Effector memory CD8-positive, alpha-beta T cell (primary cell): ENCODE data around the gene NGEF.
A peak's percentile ranks its signal among the peaks of the same experiment; 100 is the strongest.
"Not testable (repeated sequence)": the region's sequence is repeated elsewhere in the genome, so short reads cannot be mapped to it uniquely, and the experiment has no call there.

Source experiments
- ATAC-seq: fragments of 150-1000 bp; cut with Tn5 transposase; replicated peaks from 2 replicates; pipeline ENCODE4 v1.10.0; 2021; ENCODE audit warnings: mild to moderate bottlenecking, moderate library complexity
- DNase-seq, 3 experiments: peaks; one replicate each; pipeline ENCODE4 v3.0.0; 2021
- H3K27ac Mint-ChIP-seq, 2 donors: one replicate each; pipeline ENCODE4 v1.8.0; 2022; ENCODE audit warnings: mild to moderate bottlenecking in 2 of 2, mixed read lengths in 2 of 2, moderate library complexity in 2 of 2
- H3K27me3 Mint-ChIP-seq, 2 donors: one replicate each; pipeline ENCODE4 v1.8.0; 2022; ENCODE audit warnings: mixed read lengths in 2 of 2
- H3K36me3 Mint-ChIP-seq: one replicate; pipeline ENCODE4 v1.8.0; 2022; ENCODE audit warnings: mild to moderate bottlenecking, moderate library complexity, mixed read lengths; ENCODE audit not compliant: insufficient read depth
- H3K4me1 Mint-ChIP-seq, 2 donors: one replicate each; pipeline ENCODE4 v1.8.0; 2022; ENCODE audit warnings: low read depth in 2 of 2, mixed read lengths in 2 of 2
- H3K4me3 Mint-ChIP-seq, 2 donors: one replicate each; pipeline ENCODE4 v1.8.0; 2022; ENCODE audit warnings: mild to moderate bottlenecking in 2 of 2, mixed read lengths in 2 of 2, moderate library complexity in 2 of 2
- H3K9me3 Mint-ChIP-seq, 2 donors: one replicate each; pipeline ENCODE4 v1.8.0; 2022; ENCODE audit warnings: mixed read lengths in 2 of 2

The NGEF gene

GRCh38 chr2:232869138-232870017, 143.7 kb downstream of the NGEF start:
- Mint-ChIP-seq H3K27ac (no peak overlapping the region), H3K9me3 (no peaks in the 10 kb centered on the region), H3K4me3 (no peak overlapping the region), H3K36me3 (no peaks in the 10 kb centered on the region), H3K27me3 (peaks cover 4 to 15% of the 10 kb centered on the region in 2 donors), H3K4me1 (peaks cover 0 to 7% of the 10 kb centered on the region in 2 donors)
- ATAC-seq (no peak), DNase-seq (no peak)

- peaks cover 0 to 7% of the 10 kb centered on the region in 2 donors for H3K4me1 Mint-ChIP-seq
- no peaks in the 10 kb centered on the region for H3K9me3 Mint-ChIP-seq
- H3K27ac Mint-ChIP-seq, result no peak overlapping the region
Measured at GRCh38 chr2:232866104-232866503, 147.0 kb downstream of the NGEF start.

GRCh38 chr2:232865165-232865564, 147.9 kb downstream of the NGEF start:
- peaks cover 0 to 7% of the 10 kb centered on the region in 2 donors for H3K4me1 Mint-ChIP-seq
- H3K27me3 Mint-ChIP-seq, result no peaks in the 10 kb centered on the region
- no peaks in the 10 kb centered on the region for H3K36me3 Mint-ChIP-seq
- H3K27ac Mint-ChIP-seq, result no peak overlapping the region
- no peak for DNase-seq
- ATAC-seq, result no peak
- H3K4me3 Mint-ChIP-seq, result no peak overlapping the region
- no peaks in the 10 kb centered on the region for H3K9me3 Mint-ChIP-seq

More at GRCh38 chr2:232866104-232866503, 147.0 kb downstream of the NGEF start:
- Mint-ChIP-seq H3K36me3 (no peaks in the 10 kb centered on the region), H3K27me3 (no peaks in the 10 kb centered on the region), H3K4me3 (no peak overlapping the region)
- no peak for ATAC-seq
- no peak for DNase-seq

- no peak overlapping the region for H3K4me3 Mint-ChIP-seq
- peaks cover 4% of the 10 kb centered on the region for H3K36me3 Mint-ChIP-seq
- peaks cover 0 to 2% of the 10 kb centered on the region in 2 donors for H3K4me1 Mint-ChIP-seq
- H3K27ac Mint-ChIP-seq, result no peak overlapping the region
- no peak for DNase-seq
- no peak for ATAC-seq
- H3K9me3 Mint-ChIP-seq, result no peaks in the 10 kb centered on the region
- H3K27me3 Mint-ChIP-seq, result no peaks in the 10 kb centered on the region
Measured at GRCh38 chr2:232863996-232864395, 149.1 kb downstream of the NGEF start.

- H3K4me1 Mint-ChIP-seq, result no peaks in the 10 kb centered on the region
- no peaks in the 10 kb centered on the region for H3K27me3 Mint-ChIP-seq
- no peaks in the 10 kb centered on the region for H3K9me3 Mint-ChIP-seq
- no peak overlapping the region for H3K27ac Mint-ChIP-seq
- no peak for DNase-seq
- H3K36me3 Mint-ChIP-seq, result peaks cover 28% of the 10 kb centered on the region
- H3K4me3 Mint-ChIP-seq, result no peak overlapping the region
- ATAC-seq, result no peak
Measured at GRCh38 chr2:232861353-232861752, 151.7 kb downstream of the NGEF start.

- Mint-ChIP-seq H3K9me3 (no peaks in the 10 kb centered on the region), H3K36me3 (peaks cover 34% of the 10 kb centered on the region), H3K4me3 (no peak overlapping the region)
Measured at GRCh38 chr2:232860593-232861241, 152.3 kb downstream of the NGEF start.

GRCh38 chr2:232859385-232859916, 153.6 kb downstream of the NGEF start:
- Mint-ChIP-seq H3K4me3 (no peak overlapping the region), H3K9me3 (no peaks in the 10 kb centered on the region), H3K27me3 (no peaks in the 10 kb centered on the region), H3K27ac (peak overlapping the region; percentile 6 to 51), H3K36me3 (peaks cover 47% of the 10 kb centered on the region), H3K4me1 (no peaks in the 10 kb centered on the region)
- ATAC-seq (no peak), DNase-seq (no peak)

More at GRCh38 chr2:232860593-232861241, 152.3 kb downstream of the NGEF start:
- H3K27me3 Mint-ChIP-seq, result no peaks in the 10 kb centered on the region
- no peak overlapping the region for H3K27ac Mint-ChIP-seq
- H3K4me1 Mint-ChIP-seq, result no peaks in the 10 kb centered on the region
- ATAC-seq, result no peak
- DNase-seq, result no peak

- no peak for ATAC-seq
- H3K4me3 Mint-ChIP-seq, result no peak overlapping the region
- H3K27ac Mint-ChIP-seq, result no peak overlapping the region
- H3K9me3 Mint-ChIP-seq, result no peaks in the 10 kb centered on the region
- peaks cover 57% of the 10 kb centered on the region for H3K36me3 Mint-ChIP-seq
- no peaks in the 10 kb centered on the region for H3K27me3 Mint-ChIP-seq
- no peaks in the 10 kb centered on the region for H3K4me1 Mint-ChIP-seq
- DNase-seq, result no peak
Measured at GRCh38 chr2:232857158-232857563, 155.9 kb downstream of the NGEF start.

- peaks cover 83% of the 10 kb centered on the region for H3K36me3 Mint-ChIP-seq
- H3K4me3 Mint-ChIP-seq, result no peak overlapping the region
- no peak for DNase-seq
- H3K4me1 Mint-ChIP-seq, result no peaks in the 10 kb centered on the region
- no peaks in the 10 kb centered on the region for H3K9me3 Mint-ChIP-seq
- no peaks in the 10 kb centered on the region for H3K27me3 Mint-ChIP-seq
- ATAC-seq, result no peak
- peak overlapping the region in 1 of 2 donors; percentile 71 for H3K27ac Mint-ChIP-seq
Measured at GRCh38 chr2:232854082-232854481, 159.0 kb downstream of the NGEF start.

GRCh38 chr2:232852676-232853075, 160.4 kb downstream of the NGEF start:
- peaks cover 85% of the 10 kb centered on the region for H3K36me3 Mint-ChIP-seq
- H3K4me1 Mint-ChIP-seq, result no peaks in the 10 kb centered on the region
- peak overlapping the region in 1 of 2 donors; percentile 71 for H3K27ac Mint-ChIP-seq

GRCh38 chr2:232852081-232852480, 161.0 kb downstream of the NGEF start:
- H3K36me3 Mint-ChIP-seq, result peaks cover 85% of the 10 kb centered on the region
- not testable (repeated sequence) for H3K9me3 Mint-ChIP-seq, H3K27ac Mint-ChIP-seq, DNase-seq, H3K27me3 Mint-ChIP-seq, H3K4me1 Mint-ChIP-seq, H3K4me3 Mint-ChIP-seq, ATAC-seq

More at GRCh38 chr2:232852676-232853075, 160.4 kb downstream of the NGEF start:
- Mint-ChIP-seq H3K4me3 (no peak overlapping the region), H3K27me3 (no peaks in the 10 kb centered on the region), H3K9me3 (no peaks in the 10 kb centered on the region)
- DNase-seq, result no peak
- ATAC-seq, result no peak

- DNase-seq (no peak), ATAC-seq (no peak)
- no peak overlapping the region for H3K4me3 Mint-ChIP-seq
- H3K36me3 Mint-ChIP-seq, result peaks cover 69% of the 10 kb centered on the region
- no peaks in the 10 kb centered on the region for H3K4me1 Mint-ChIP-seq
- H3K27me3 Mint-ChIP-seq, result no peaks in the 10 kb centered on the region
- H3K27ac Mint-ChIP-seq, result no peak overlapping the region
- H3K9me3 Mint-ChIP-seq, result no peaks in the 10 kb centered on the region
Measured at GRCh38 chr2:232850039-232850438, 163.0 kb downstream of the NGEF start.

GRCh38 chr2:232846055-232846454, 167.0 kb downstream of the NGEF start:
- H3K27me3 Mint-ChIP-seq, result no peaks in the 10 kb centered on the region
- no peaks in the 10 kb centered on the region for H3K4me1 Mint-ChIP-seq
- DNase-seq (no peak), ATAC-seq (no peak)
- H3K27ac Mint-ChIP-seq, result peak overlapping the region in 1 of 2 donors; percentile 35
- H3K4me3 Mint-ChIP-seq, result no peak overlapping the region
- peaks cover 73% of the 10 kb centered on the region for H3K36me3 Mint-ChIP-seq
- no peaks in the 10 kb centered on the region for H3K9me3 Mint-ChIP-seq
